Measurements from ENCODE around the gene TSPAN10. TPM values are rescaled to one million over a fixed set of nuclear protein-coding genes. Genes with fewer than 3 reads are reported as not detected.

TSPAN10 gene
- total and polyA plus RNA-seq, 4 donors: 0.17 to 0.84 (median 0.29) TPM

DNA sequence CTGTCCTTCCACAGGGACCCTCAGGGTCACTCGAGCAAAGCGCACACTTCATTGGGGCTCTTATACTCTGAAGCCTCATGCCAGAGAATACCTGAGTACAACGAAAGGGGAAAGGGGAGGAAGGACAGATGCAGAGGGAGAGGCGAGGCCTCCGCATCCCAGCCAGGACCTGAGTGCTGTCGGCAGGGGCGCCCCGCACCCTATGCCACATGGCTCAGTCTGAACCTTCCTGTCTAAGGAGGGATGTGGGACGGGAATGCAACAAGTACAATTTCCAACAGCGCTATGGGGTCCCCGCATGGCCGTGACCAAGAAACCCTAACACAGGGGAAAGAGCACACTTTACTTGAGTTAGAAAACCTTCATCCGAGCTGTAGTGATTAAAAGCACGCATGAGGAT, 45.0 kb upstream of the TSPAN10 start:
- Histone ChIP-seq H3K9ac (ENCODE audit: low read depth in 1 of 2, low read length in 2 of 2) (no peak overlapping the region), H3K36me3 (ENCODE audit: control insufficient read depth in 4 of 4, insufficient read depth in 3 of 4, low read depth in 1 of 4, low read length in 3 of 4) (peaks cover 19 to 77% (median 43%) of the 10 kb centered on the region in 4 donors), H3K4me1 (ENCODE audit: control insufficient read depth in 4 of 4, insufficient read depth in 4 of 4, low read length in 3 of 4) (no peaks in the 10 kb centered on the region), H3K27ac (ENCODE audit: low read depth in 1 of 2, low read length in 2 of 2) (no peak overlapping the region), H3K9me3 (ENCODE audit: control insufficient read depth in 4 of 4, low read length in 3 of 4) (no peaks in the 10 kb centered on the region), H3K4me3 (ENCODE audit: low read depth in 1 of 3, low read length in 3 of 3) (no peak overlapping the region), H3K27me3 (ENCODE audit: control insufficient read depth in 4 of 4, insufficient read depth in 4 of 4, low read length in 3 of 4) (no peaks in the 10 kb centered on the region)
- TF ChIP-seq RAD21 (IDR thresholded peaks at IDR 0.05) (no peak), NR2F2 (IDR thresholded peaks at IDR 0.05) (no peak), EGR1 (IDR thresholded peaks at IDR 0.05; ENCODE audit: low read depth in 2 of 2) (no peak), HNF4G (IDR thresholded peaks at IDR 0.05) (no peak), ATF3 (IDR thresholded peaks at IDR 0.05) (no peak), JUND (IDR thresholded peaks at IDR 0.05) (no peak)
- TF ChIP-seq, protein P1, sequence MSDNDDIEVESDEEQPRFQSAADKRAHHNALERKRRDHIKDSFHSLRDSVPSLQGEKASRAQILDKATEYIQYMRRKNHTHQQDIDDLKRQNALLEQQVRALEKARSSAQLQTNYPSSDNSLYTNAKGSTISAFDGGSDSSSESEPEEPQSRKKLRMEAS (IDR thresholded peaks at IDR 0.05): no peak
- WGBS: 95% methylated on average over 14 of the region's 14 CpGs
- DNase-seq (ENCODE audit: low spot score): no peak

DNA sequence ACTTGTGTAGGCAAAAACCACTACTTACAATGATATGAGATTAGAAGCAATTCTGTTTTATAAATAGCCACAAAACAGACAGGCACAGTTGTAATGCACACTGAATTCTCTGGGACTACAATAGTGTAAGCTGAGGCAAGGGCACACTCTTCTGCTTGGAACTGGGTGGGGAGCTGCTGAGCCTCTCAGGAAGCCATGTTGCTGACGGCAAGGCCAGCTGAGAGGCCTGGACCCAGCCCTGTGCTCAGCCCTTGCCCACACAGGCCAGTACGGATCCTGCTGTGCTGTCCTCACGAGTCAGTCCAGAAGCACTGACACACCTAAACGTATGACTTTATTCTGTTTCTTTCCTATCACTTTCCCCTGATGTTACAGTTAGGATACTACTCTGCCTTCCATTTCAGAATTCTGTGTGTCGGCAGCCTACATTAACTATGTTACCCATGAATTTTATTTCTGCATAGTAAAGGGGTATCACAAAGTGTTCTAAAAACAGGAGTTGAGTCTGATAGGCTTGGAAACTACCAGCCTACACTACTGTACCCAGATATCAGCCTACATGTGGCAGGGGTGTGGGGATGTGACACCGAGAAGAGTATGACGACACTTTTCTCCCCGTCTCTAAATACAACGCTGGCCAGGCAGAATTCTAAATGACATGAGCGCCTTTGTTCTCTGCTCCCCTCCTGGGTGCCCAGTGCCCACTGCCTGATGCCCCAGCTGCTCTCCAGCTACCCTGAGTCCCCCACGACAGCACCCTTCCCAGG, 43.7 kb upstream of the TSPAN10 start:
- Histone ChIP-seq H3K36me3 (ENCODE audit: control insufficient read depth in 4 of 4, insufficient read depth in 3 of 4, low read depth in 1 of 4, low read length in 3 of 4) (peaks cover 19 to 75% (median 41%) of the 10 kb centered on the region in 4 donors), H3K27ac (ENCODE audit: low read depth in 1 of 2, low read length in 2 of 2) (no peak overlapping the region), H3K27me3 (ENCODE audit: control insufficient read depth in 4 of 4, insufficient read depth in 4 of 4, low read length in 3 of 4) (no peaks in the 10 kb centered on the region), H3K9me3 (ENCODE audit: control insufficient read depth in 4 of 4, low read length in 3 of 4) (no peaks in the 10 kb centered on the region), H3K9ac (ENCODE audit: low read depth in 1 of 2, low read length in 2 of 2) (no peak overlapping the region), H3K4me1 (ENCODE audit: control insufficient read depth in 4 of 4, insufficient read depth in 4 of 4, low read length in 3 of 4) (no peaks in the 10 kb centered on the region), H3K4me3 (ENCODE audit: low read depth in 1 of 3, low read length in 3 of 3) (no peak overlapping the region)
- DNase-seq (ENCODE audit: low spot score): no peak
- no peak for TF ChIP-seq SP1 (IDR thresholded peaks at IDR 0.05)
- no peak for TF ChIP-seq FOXA2 (IDR thresholded peaks at IDR 0.05)
- TF ChIP-seq RXRA (IDR thresholded peaks at IDR 0.05): no peak
- TF ChIP-seq HNF4G (IDR thresholded peaks at IDR 0.05): no peak
- TF ChIP-seq, protein P2, sequence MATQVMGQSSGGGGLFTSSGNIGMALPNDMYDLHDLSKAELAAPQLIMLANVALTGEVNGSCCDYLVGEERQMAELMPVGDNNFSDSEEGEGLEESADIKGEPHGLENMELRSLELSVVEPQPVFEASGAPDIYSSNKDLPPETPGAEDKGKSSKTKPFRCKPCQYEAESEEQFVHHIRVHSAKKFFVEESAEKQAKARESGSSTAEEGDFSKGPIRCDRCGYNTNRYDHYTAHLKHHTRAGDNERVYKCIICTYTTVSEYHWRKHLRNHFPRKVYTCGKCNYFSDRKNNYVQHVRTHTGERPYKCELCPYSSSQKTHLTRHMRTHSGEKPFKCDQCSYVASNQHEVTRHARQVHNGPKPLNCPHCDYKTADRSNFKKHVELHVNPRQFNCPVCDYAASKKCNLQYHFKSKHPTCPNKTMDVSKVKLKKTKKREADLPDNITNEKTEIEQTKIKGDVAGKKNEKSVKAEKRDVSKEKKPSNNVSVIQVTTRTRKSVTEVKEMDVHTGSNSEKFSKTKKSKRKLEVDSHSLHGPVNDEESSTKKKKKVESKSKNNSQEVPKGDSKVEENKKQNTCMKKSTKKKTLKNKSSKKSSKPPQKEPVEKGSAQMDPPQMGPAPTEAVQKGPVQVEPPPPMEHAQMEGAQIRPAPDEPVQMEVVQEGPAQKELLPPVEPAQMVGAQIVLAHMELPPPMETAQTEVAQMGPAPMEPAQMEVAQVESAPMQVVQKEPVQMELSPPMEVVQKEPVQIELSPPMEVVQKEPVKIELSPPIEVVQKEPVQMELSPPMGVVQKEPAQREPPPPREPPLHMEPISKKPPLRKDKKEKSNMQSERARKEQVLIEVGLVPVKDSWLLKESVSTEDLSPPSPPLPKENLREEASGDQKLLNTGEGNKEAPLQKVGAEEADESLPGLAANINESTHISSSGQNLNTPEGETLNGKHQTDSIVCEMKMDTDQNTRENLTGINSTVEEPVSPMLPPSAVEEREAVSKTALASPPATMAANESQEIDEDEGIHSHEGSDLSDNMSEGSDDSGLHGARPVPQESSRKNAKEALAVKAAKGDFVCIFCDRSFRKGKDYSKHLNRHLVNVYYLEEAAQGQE (IDR thresholded peaks at IDR 0.05): no peak
- no peak for TF ChIP-seq RAD21 (IDR thresholded peaks at IDR 0.05)
- TF ChIP-seq ATF3 (IDR thresholded peaks at IDR 0.05): no peak
- TF ChIP-seq NR2F2 (IDR thresholded peaks at IDR 0.05): no peak
- TF ChIP-seq FOXA1 (IDR thresholded peaks at IDR 0.05): no peak
- no peak for TF ChIP-seq JUND (IDR thresholded peaks at IDR 0.05)
- TF ChIP-seq TAF1 (conservative IDR thresholded peaks at IDR 0.05): no peak
- TF ChIP-seq GABPA (IDR thresholded peaks at IDR 0.05 in 1 of 2, conservative IDR thresholded peaks at IDR 0.05 in 1 of 2): no peak
- TF ChIP-seq, protein P3, sequence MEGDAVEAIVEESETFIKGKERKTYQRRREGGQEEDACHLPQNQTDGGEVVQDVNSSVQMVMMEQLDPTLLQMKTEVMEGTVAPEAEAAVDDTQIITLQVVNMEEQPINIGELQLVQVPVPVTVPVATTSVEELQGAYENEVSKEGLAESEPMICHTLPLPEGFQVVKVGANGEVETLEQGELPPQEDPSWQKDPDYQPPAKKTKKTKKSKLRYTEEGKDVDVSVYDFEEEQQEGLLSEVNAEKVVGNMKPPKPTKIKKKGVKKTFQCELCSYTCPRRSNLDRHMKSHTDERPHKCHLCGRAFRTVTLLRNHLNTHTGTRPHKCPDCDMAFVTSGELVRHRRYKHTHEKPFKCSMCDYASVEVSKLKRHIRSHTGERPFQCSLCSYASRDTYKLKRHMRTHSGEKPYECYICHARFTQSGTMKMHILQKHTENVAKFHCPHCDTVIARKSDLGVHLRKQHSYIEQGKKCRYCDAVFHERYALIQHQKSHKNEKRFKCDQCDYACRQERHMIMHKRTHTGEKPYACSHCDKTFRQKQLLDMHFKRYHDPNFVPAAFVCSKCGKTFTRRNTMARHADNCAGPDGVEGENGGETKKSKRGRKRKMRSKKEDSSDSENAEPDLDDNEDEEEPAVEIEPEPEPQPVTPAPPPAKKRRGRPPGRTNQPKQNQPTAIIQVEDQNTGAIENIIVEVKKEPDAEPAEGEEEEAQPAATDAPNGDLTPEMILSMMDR (IDR thresholded peaks at IDR 0.05; ENCODE audit: low read depth, low read length, missing input control): no peak
- TF ChIP-seq, protein P4, sequence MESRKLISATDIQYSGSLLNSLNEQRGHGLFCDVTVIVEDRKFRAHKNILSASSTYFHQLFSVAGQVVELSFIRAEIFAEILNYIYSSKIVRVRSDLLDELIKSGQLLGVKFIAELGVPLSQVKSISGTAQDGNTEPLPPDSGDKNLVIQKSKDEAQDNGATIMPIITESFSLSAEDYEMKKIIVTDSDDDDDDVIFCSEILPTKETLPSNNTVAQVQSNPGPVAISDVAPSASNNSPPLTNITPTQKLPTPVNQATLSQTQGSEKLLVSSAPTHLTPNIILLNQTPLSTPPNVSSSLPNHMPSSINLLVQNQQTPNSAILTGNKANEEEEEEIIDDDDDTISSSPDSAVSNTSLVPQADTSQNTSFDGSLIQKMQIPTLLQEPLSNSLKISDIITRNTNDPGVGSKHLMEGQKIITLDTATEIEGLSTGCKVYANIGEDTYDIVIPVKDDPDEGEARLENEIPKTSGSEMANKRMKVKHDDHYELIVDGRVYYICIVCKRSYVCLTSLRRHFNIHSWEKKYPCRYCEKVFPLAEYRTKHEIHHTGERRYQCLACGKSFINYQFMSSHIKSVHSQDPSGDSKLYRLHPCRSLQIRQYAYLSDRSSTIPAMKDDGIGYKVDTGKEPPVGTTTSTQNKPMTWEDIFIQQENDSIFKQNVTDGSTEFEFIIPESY (IDR thresholded peaks at IDR 0.05): no peak
- no peak for TF ChIP-seq YY1 (IDR thresholded peaks at IDR 0.05)
- TF ChIP-seq, protein P1 (IDR thresholded peaks at IDR 0.05): no peak
- TF ChIP-seq EGR1 (IDR thresholded peaks at IDR 0.05; ENCODE audit: low read depth in 2 of 2): no peak
- TF ChIP-seq HNF4A (conservative IDR thresholded peaks at IDR 0.05): no peak
- WGBS: 93% methylated on average over 11 of the region's 11 CpGs

Measured in liver (tissue), 9 donors.